Panc1 (cell line): ENCODE measurements around the gene PRR20E. TPM values are rescaled to one million over a fixed set of nuclear protein-coding genes. Genes with fewer than 3 reads are reported as not detected.
"Not testable (repeated sequence)": the region's sequence is repeated elsewhere in the genome, so short reads cannot be mapped to it uniquely, and the experiment has no call there.

Source experiments
- ATAC-seq: fragments of 200-7000 bp; cut with Tn5 transposase; 2 replicates; pipeline ENCODE4 v1.9.1; 2020; ENCODE audit warnings: mild to moderate bottlenecking, moderate library complexity
- BruUV-seq: library from RNA; stranded (reverse); fragments of 400-500 nt; replicated peaks from 2 replicates; lab custom pipeline; 2021; lab: Mats Ljungman, UMichigan
- CTCF ChIA-PET: fragments of 300-600 bp; sonication (Branson Sonifier 250); formaldehyde crosslinking; loops from one replicate; lab custom pipeline; 2022; ENCODE audit warnings: antibody characterized with exemption; lab: Charles Lee
- POLR2A ChIA-PET: fragments of 300-600 bp; sonication (Branson Sonifier 250); formaldehyde crosslinking; loops from one replicate; lab custom pipeline; 2022; ENCODE audit warnings: antibody characterized with exemption; lab: Charles Lee
- DNase-seq: peaks from one replicate; pipeline ENCODE4 v3.0.0-alpha.2; 2010; ENCODE audit warnings: low read depth, low spot score
- H3K27ac ChIP-seq: 2 replicates; pipeline ENCODE4 v1.5.1; 2011; ENCODE audit warnings: mild to moderate bottlenecking, low read length, inconsistent platforms
- H3K27me3 ChIP-seq: fragments of 200-500 bp; sonication (Bioruptor generic); 2 replicates; pipeline ENCODE4 v1.6.0; 2014; ENCODE audit warnings: low read length, inconsistent platforms; ENCODE audit not compliant: control insufficient read depth, insufficient read depth
- H3K36me3 ChIP-seq: fragments of 200-500 bp; sonication (Bioruptor generic); 2 replicates; pipeline ENCODE4 v1.5.1; 2014; ENCODE audit warnings: inconsistent platforms, mild to moderate bottlenecking, low read length, moderate library complexity; ENCODE audit not compliant: control insufficient read depth, insufficient read depth
- H3K4me1 ChIP-seq: 2 replicates; pipeline ENCODE4 v1.5.1; 2011; ENCODE audit warnings: inconsistent platforms, mild to moderate bottlenecking, low read length, moderate library complexity; ENCODE audit not compliant: control insufficient read depth, insufficient read depth
- H3K4me3 ChIP-seq, 2 experiments: 2 replicates each; pipeline ENCODE4 v1.5.1; 2011 to 2012; ENCODE audit warnings: low read depth in 2 of 2, low read length in 2 of 2, mild to moderate bottlenecking in 2 of 2, inconsistent platforms in 1 of 2, moderate library complexity in 1 of 2
- H3K9me3 ChIP-seq: fragments of 200-500 bp; sonication (Bioruptor generic); 2 replicates; pipeline ENCODE4 v1.5.1; 2014; ENCODE audit warnings: low read depth, mild to moderate bottlenecking, inconsistent platforms, low read length, moderate library complexity; ENCODE audit not compliant: control insufficient read depth, insufficient read depth
- POLR2AphosphoS5 ChIP-seq: IDR thresholded peaks from 2 replicates; pipeline ENCODE4 v1.6.1; 2012; ENCODE audit warnings: mild to moderate bottlenecking, low read depth, low read length, moderate library complexity
- in situ Hi-C: cut with HindIII; loops from 2 replicates; pipeline ENCODE4 v1.10.0; 2016; ENCODE audit warnings: low sequenced_read_pairs, low pct_unique_long_range_greater_than_20kb
- intact Hi-C: fragments of 100-400 bp; cut with micrococcal nuclease; formaldehyde crosslinking; loops from one replicate; pipeline ENCODE4 v1.10.0; 2022; ENCODE audit not compliant: unreplicated experiment
- total RNA-seq: library from RNA; stranded (reverse); gene quantifications from one replicate; pipeline ENCODE4 v1.2.1, GENCODE V29; 2021; ENCODE audit not compliant: unreplicated experiment

The PRR20E gene
- total RNA-seq, 1 experiment from 2014 or later, result not detected

GRCh38 chr13:57138988-57139387 lies 28.0 kb upstream of the PRR20E start:
- no TSS peak for BruUV-seq
- in situ Hi-C loops, result no loop called here
- TF ChIP-seq POLR2AphosphoS5, result no peak
- intact Hi-C loops, result no loop called here
- Histone ChIP-seq H3K4me3 (no peak overlapping the region), H3K27ac (no peak overlapping the region), H3K36me3 (no peaks in the 10 kb centered on the region), H3K9me3 (no peaks in the 10 kb centered on the region), H3K4me1 (no peaks in the 10 kb centered on the region), H3K27me3 (no peaks in the 10 kb centered on the region)
- POLR2A ChIA-PET, result no interaction called here
- no peak for DNase-seq
- CTCF ChIA-PET, result no interaction called here
- no peak for ATAC-seq

- intact Hi-C loops, H3K27me3 ChIP-seq, BruUV-seq, CTCF ChIA-PET, H3K27ac ChIP-seq, H3K9me3 ChIP-seq, DNase-seq, in situ Hi-C loops, ATAC-seq, H3K4me3 ChIP-seq, H3K36me3 ChIP-seq, POLR2A ChIA-PET, H3K4me1 ChIP-seq: not testable (repeated sequence)
These were observed 27.2 kb upstream of the PRR20E start for GRCh38 chr13:57139781-57140180.

- H3K4me3 ChIP-seq, H3K9me3 ChIP-seq, ATAC-seq, CTCF ChIA-PET, H3K4me1 ChIP-seq, H3K27me3 ChIP-seq, intact Hi-C loops, BruUV-seq, in situ Hi-C loops, POLR2A ChIA-PET, DNase-seq, H3K27ac ChIP-seq, H3K36me3 ChIP-seq: not testable (repeated sequence)
These were observed 26.6 kb upstream of the PRR20E start, which contains the start of gene PRR20A for GRCh38 chr13:57140235-57140968. TSS of gene PRR20A (plus strand) at chr13:57140918. CDS start at chr13:57141305, 387 bp downstream.

- H3K27ac ChIP-seq, intact Hi-C loops, BruUV-seq, H3K27me3 ChIP-seq, ATAC-seq, H3K36me3 ChIP-seq, H3K9me3 ChIP-seq, CTCF ChIA-PET, in situ Hi-C loops, H3K4me3 ChIP-seq, DNase-seq, H3K4me1 ChIP-seq, POLR2A ChIA-PET: not testable (repeated sequence)
These were observed 19.8 kb upstream of the PRR20E start, which contains the start of gene PRR20B for GRCh38 chr13:57147188-57147587. TSS of gene PRR20B (plus strand) at chr13:57147488. CDS start at chr13:57147875, 387 bp downstream.

- BruUV-seq, in situ Hi-C loops, intact Hi-C loops, ATAC-seq, H3K4me1 ChIP-seq, H3K27ac ChIP-seq, POLR2A ChIA-PET, H3K36me3 ChIP-seq, H3K4me3 ChIP-seq, CTCF ChIA-PET, H3K27me3 ChIP-seq, DNase-seq, H3K9me3 ChIP-seq: not testable (repeated sequence)
These were observed 18.9 kb upstream of the PRR20E start for GRCh38 chr13:57148106-57148505.

GRCh38 chr13:57153761-57154160 lies 13.2 kb upstream of the PRR20E start, which contains the start of gene PRR20C:
TSS of gene PRR20C (plus strand) at chr13:57154061. CDS start at chr13:57154448, 387 bp downstream.
- DNase-seq, BruUV-seq, POLR2A ChIA-PET: not testable (repeated sequence)

GRCh38 chr13:57160332-57160731 lies 6.7 kb upstream of the PRR20E start, which contains the start of gene PRR20D:
TSS of gene PRR20D (plus strand) at chr13:57160632. CDS start at chr13:57161019, 387 bp downstream.
- H3K27me3 ChIP-seq, in situ Hi-C loops, H3K4me1 ChIP-seq, CTCF ChIA-PET, POLR2A ChIA-PET, intact Hi-C loops, H3K4me3 ChIP-seq, ATAC-seq, DNase-seq, H3K27ac ChIP-seq, H3K9me3 ChIP-seq, BruUV-seq, H3K36me3 ChIP-seq: not testable (repeated sequence)

More at GRCh38 chr13:57153761-57154160, 13.2 kb upstream of the PRR20E start, which contains the start of gene PRR20C:
- H3K27ac ChIP-seq, H3K27me3 ChIP-seq, CTCF ChIA-PET, ATAC-seq, H3K36me3 ChIP-seq, H3K4me3 ChIP-seq, H3K4me1 ChIP-seq, intact Hi-C loops, H3K9me3 ChIP-seq, in situ Hi-C loops: not testable (repeated sequence)
